Osteoblast (primary cell): ENCODE measurements around the gene SGK1. TPM values are rescaled to one million over a fixed set of nuclear protein-coding genes. Genes with fewer than 3 reads are reported as not detected.

ENCODE experiments used
- DNase-seq: peaks from one replicate; pipeline ENCODE4 v3.0.0; 2011; ENCODE audit warnings: low spot score, mixed read lengths; ENCODE audit not compliant: insufficient read length; ENCODE audit errors: missing footprints
- H2AFZ ChIP-seq: 2 replicates; pipeline ENCODE4 v1.6.0; 2011; ENCODE audit warnings: mild to moderate bottlenecking, low read length
- H3K27ac ChIP-seq: 2 replicates; pipeline ENCODE4 v1.5.1; 2011; ENCODE audit warnings: mild to moderate bottlenecking, low read depth, low read length, moderate library complexity
- H3K27me3 ChIP-seq: 2 replicates; pipeline ENCODE4 v1.6.0; 2012; ENCODE audit warnings: mild to moderate bottlenecking, control low read depth, inconsistent platforms, low read length, moderate library complexity; ENCODE audit not compliant: insufficient read depth
- H3K36me3 ChIP-seq: 2 replicates; pipeline ENCODE4 v1.5.1; 2011; ENCODE audit warnings: mild to moderate bottlenecking, low read length, control low read depth, moderate library complexity; ENCODE audit not compliant: insufficient read depth
- H3K4me1 ChIP-seq: 2 replicates; pipeline ENCODE4 v1.5.1; 2011; ENCODE audit warnings: mild to moderate bottlenecking, low read length, control low read depth, moderate library complexity; ENCODE audit not compliant: insufficient read depth
- H3K4me2 ChIP-seq: 2 replicates; pipeline ENCODE4 v1.6.0; 2011; ENCODE audit warnings: mild to moderate bottlenecking, low read length; ENCODE audit not compliant: insufficient read depth
- H3K4me3 ChIP-seq: fragments of 200-600 bp; sonication (generic); 3 replicates; pipeline ENCODE4 v1.5.1; 2012; ENCODE audit warnings: mild to moderate bottlenecking, low read length, inconsistent platforms; ENCODE audit not compliant: insufficient read depth
- H3K79me2 ChIP-seq: 2 replicates; pipeline ENCODE4 v1.6.0; 2012; ENCODE audit warnings: mild to moderate bottlenecking, low read length, control low read depth, inconsistent platforms; ENCODE audit not compliant: insufficient read depth
- H3K9me3 ChIP-seq: 2 replicates; pipeline ENCODE4 v1.5.1; 2011; ENCODE audit warnings: low read depth, low read length, control low read depth
- H4K20me1 ChIP-seq: 2 replicates; pipeline ENCODE4 v1.6.0; 2012; ENCODE audit warnings: mild to moderate bottlenecking, low read length, control low read depth; ENCODE audit not compliant: insufficient read depth
- total RNA-seq: library from RNA; depleted of rRNA; stranded (reverse); fragments of >200 nt; gene quantifications from 2 replicates; pipeline ENCODE4 v1.2.3, GENCODE V29; 2012
- TF ChIP-seq, protein P1 (sequence below): IDR thresholded peaks from 2 replicates; pipeline ENCODE4 v1.5.1; 2011; ENCODE audit warnings: mild to moderate bottlenecking, low read depth, low read length, moderate library complexity; ENCODE audit errors: extremely low read depth

Gene SGK1
- 69.8 and 91.6 TPM in 2 replicates for total RNA-seq

DNA sequence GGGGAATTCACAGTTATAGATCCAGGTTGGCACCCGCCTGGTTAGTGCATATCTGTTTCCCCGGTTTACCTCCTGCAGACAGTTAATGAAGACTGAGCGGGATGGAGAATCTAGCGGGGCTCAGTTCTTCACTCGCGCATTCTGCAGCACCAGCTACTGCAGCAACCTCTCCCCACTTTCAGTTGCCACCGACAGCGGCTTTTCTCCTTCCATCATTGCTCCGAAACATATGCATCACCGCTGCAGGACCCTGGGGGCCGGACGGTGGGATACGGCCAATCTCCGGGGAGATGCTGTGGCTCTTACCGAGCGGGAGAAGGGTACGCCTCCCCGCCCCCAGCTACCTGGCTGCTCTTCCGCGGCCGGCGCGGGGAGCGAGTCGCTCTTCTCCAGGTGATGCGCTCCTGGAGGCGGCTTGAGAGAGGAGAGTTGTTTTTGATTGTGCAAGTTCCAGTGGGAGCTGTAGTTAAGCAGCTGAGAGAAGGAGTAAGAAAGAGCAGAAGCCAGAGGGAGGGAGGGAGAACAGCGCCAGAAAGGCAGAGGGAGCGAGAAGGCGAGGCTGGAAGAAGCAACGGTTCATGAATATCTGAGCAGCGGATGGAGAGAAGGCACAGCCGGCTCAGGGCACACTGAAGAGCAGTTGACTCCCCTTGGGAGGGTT, at the start of gene SGK1:
SGK1 (minus strand) TSS at position 642 of the 661 bp plus-strand sequence. CDS start 652 bp downstream, outside the sequence.
- Histone ChIP-seq H3K27me3 (no peaks in the 10 kb centered on the region), H4K20me1 (no peaks in the 10 kb centered on the region), H3K4me3 (peak within 1 kb of the TSS; percentile 80), H3K36me3 (no peaks in the 10 kb centered on the region), H3K79me2 (no peaks in the 10 kb centered on the region), H3K9me3 (no peaks in the 10 kb centered on the region), H3K4me2 (peak within 1 kb of the TSS; percentile 85), H2AFZ (peak within 1 kb of the TSS; percentile 89), H3K4me1 (peaks cover 4% of the 10 kb centered on the region), H3K27ac (no peak within 1 kb of the TSS)
- DNase-seq, result no peak
- TF ChIP-seq, protein P1, sequence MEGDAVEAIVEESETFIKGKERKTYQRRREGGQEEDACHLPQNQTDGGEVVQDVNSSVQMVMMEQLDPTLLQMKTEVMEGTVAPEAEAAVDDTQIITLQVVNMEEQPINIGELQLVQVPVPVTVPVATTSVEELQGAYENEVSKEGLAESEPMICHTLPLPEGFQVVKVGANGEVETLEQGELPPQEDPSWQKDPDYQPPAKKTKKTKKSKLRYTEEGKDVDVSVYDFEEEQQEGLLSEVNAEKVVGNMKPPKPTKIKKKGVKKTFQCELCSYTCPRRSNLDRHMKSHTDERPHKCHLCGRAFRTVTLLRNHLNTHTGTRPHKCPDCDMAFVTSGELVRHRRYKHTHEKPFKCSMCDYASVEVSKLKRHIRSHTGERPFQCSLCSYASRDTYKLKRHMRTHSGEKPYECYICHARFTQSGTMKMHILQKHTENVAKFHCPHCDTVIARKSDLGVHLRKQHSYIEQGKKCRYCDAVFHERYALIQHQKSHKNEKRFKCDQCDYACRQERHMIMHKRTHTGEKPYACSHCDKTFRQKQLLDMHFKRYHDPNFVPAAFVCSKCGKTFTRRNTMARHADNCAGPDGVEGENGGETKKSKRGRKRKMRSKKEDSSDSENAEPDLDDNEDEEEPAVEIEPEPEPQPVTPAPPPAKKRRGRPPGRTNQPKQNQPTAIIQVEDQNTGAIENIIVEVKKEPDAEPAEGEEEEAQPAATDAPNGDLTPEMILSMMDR, result no peak

DNA sequence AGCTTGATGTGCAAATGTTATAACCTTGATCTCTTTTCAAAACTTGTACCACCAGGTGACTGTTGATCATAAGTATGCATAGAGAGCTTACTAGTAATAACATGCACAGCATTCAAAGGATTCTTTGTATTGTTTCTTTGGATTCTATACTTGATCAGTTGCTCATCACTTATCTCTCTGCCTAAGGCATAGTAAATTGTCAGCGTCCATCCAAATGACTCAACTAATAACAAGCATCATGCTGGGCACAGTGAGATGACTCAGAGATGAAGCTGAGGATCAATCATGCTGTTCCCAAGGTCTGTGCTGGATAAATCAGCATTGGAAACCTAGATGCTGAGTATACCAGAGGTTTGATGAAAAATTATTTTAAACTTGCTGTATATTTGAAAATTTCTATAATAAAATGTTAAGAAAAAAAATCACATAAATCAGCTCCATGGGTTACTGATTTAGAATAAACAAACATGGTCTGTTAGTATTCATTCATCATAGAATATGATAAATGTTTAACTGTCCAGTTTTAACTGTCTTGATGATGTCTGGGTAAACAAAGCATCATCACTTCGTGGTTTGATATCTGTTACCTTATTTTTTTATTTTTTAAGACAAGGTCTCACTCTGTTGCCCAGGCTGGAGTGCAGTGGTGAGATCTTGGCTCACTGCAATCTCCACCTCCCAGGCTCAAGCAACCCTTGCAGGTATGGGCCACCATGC, 45.6 kb upstream of the SGK1 start:
- Histone ChIP-seq H4K20me1 (no peaks in the 10 kb centered on the region), H3K36me3 (no peaks in the 10 kb centered on the region), H3K9me3 (no peaks in the 10 kb centered on the region), H3K27me3 (no peaks in the 10 kb centered on the region), H3K79me2 (no peaks in the 10 kb centered on the region), H3K27ac (peak overlapping the region; percentile 59), H2AFZ (no peak overlapping the region), H3K4me3 (no peak overlapping the region), H3K4me1 (peaks cover 14% of the 10 kb centered on the region), H3K4me2 (peak overlapping the region; percentile 21)
- TF ChIP-seq, protein P1, result no peak
- peak; percentile 93 for DNase-seq

DNA sequence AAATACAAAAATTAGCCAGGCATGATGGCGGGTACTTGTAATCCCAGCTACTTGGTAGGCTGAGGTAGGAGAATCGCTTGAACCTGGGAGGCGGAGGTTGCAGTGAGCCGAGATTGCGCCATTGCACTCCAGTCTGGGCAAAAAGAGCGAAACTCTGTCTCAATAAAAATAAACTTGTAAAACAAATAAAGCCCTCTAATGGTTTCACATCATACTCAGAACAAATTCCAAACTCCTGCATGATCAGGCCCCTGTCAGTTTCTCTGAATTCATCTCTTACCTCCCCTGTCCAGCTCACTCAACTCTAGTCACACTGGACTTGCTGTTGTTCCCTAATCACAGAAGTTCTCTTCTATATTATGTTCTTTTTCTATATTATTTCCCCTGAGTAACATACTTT, 43.1 kb upstream of the SGK1 start:
- TF ChIP-seq, protein P1, result no peak
- H3K36me3 ChIP-seq, result no peaks in the 10 kb centered on the region

DNA sequence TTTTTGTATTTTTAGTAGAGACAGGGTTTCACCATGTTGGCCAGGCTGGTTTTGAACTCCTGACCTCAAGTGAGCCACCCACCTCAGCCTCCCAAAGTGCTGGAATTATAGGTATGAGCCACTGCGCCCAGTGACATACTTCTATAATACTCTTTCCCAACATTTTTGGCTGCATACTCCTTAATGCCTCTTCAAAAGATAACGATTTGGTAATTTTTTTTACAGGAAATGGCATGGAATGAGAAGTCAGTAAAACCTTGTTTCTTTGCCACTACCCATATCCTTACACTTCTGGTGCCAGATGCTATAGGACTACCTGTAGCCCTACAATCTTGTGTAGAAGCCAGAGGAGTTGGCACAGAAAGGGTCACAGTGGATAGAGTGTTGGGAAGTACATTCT, 41.4 kb upstream of the SGK1 start:
- H2AFZ ChIP-seq, result no peak overlapping the region
- H3K4me3 ChIP-seq, result no peak overlapping the region
- H3K79me2 ChIP-seq, result no peaks in the 10 kb centered on the region
- DNase-seq, result no peak
- TF ChIP-seq, protein P1, result no peak
- no peaks in the 10 kb centered on the region for H3K27me3 ChIP-seq
- H3K4me1 ChIP-seq, result peaks cover 17% of the 10 kb centered on the region
- H3K4me2 ChIP-seq, result no peak overlapping the region
- no peaks in the 10 kb centered on the region for H3K9me3 ChIP-seq
- no peaks in the 10 kb centered on the region for H3K36me3 ChIP-seq
- no peaks in the 10 kb centered on the region for H4K20me1 ChIP-seq
- H3K27ac ChIP-seq, result no peak overlapping the region

More for the DNA sequence above, 43.1 kb upstream of the SGK1 start:
- Histone ChIP-seq H3K9me3 (no peaks in the 10 kb centered on the region), H3K27me3 (no peaks in the 10 kb centered on the region), H3K79me2 (no peaks in the 10 kb centered on the region), H2AFZ (no peak overlapping the region), H3K4me2 (no peak overlapping the region), H3K4me3 (no peak overlapping the region), H3K27ac (no peak overlapping the region), H3K4me1 (peaks cover 17% of the 10 kb centered on the region), H4K20me1 (no peaks in the 10 kb centered on the region)
- DNase-seq, result no peak
